K562 (cell line): ENCODE data around the gene URI1. TPM values are rescaled to one million over a fixed set of nuclear protein-coding genes. Genes with fewer than 3 reads are reported as not detected.

ENCODE experiments used
- CSDE1 ChIP-seq, 2 experiments: fragments of 450-650 bp; IDR thresholded peaks; 2 replicates each; pipeline ENCODE4 v1.6.1; 2016; ENCODE audit warnings: mild to moderate bottlenecking in 1 of 2
- ETV6 ChIP-seq, 3 experiments: fragments of 150-350 bp in 1 of 3; sonication (generic) in 1 of 3; formaldehyde crosslinking in 1 of 3; IDR thresholded peaks; 2 replicates each; pipeline versions ENCODE4 v1.6.1 to v1.8.0; 2014 to 2022; ENCODE audit warnings: borderline replicate concordance in 2 of 3, low read depth in 2 of 3, antibody characterized with exemption in 1 of 3, low read length in 1 of 3, mild to moderate bottlenecking in 1 of 3, missing genetic modification reagents in 1 of 3
- FOXJ2 ChIP-seq: fragments of 200-800 bp; sonication (Bioruptor generic); IDR thresholded peaks from 2 replicates; pipeline ENCODE4 v1.6.1; 2016; ENCODE audit warnings: missing genetic modification characterization, missing compliant biosample characterization
- FOXM1 ChIP-seq, 2 experiments: fragments of 450-650 bp in 1 of 2; sonication (generic) in 1 of 2; formaldehyde crosslinking in 1 of 2; IDR thresholded peaks; 2 replicates each; pipeline versions ENCODE4 v1.6.1 to v1.9.0; 2017 to 2022; ENCODE audit warnings: low read depth in 2 of 2, mild to moderate bottlenecking in 2 of 2, missing genetic modification reagents in 1 of 2, moderate library complexity in 1 of 2
- HNRNPH1 ChIP-seq: fragments of 200-400 bp; formaldehyde crosslinking; optimal IDR thresholded peaks from 2 replicates; pipeline ENCODE3; 2017; ENCODE audit warnings: low read depth, mild to moderate bottlenecking, low read length, moderate library complexity
- KDM5B ChIP-seq: fragments of 200-600 bp; sonication (generic); IDR thresholded peaks from 2 replicates; pipeline ENCODE4 v1.6.1; 2012; ENCODE audit warnings: low read depth, mild to moderate bottlenecking, moderate library complexity, low read length, control low read depth, inconsistent platforms; ENCODE audit not compliant: insufficient replicate concordance
- LEF1 ChIP-seq: fragments of 450-650 bp; IDR thresholded peaks from 2 replicates; pipeline ENCODE4 v1.6.1; 2016; ENCODE audit warnings: mild to moderate bottlenecking
- TBP ChIP-seq: optimal IDR thresholded peaks from 2 replicates; pipeline ENCODE3; 2011; ENCODE audit warnings: low read depth, low read length, improper control_type of control experiment
- ZBTB17 ChIP-seq: fragments of 450-650 bp; formaldehyde crosslinking; IDR thresholded peaks from 2 replicates; pipeline ENCODE4 v1.4.0; 2020; ENCODE audit warnings: mild to moderate bottlenecking
- ZKSCAN1 ChIP-seq: fragments of 150-350 bp; IDR thresholded peaks from 2 replicates; pipeline ENCODE4 v1.6.1; 2016; ENCODE audit warnings: low read depth, low read length
- polyA plus RNA-seq, 8 experiments: library from polyadenylated mRNA; depleted of rRNA in 4 of 8; stranded (reverse) in 5 of 8; unstranded in 3 of 8; fragments of >200 nt; fragmentation: Nextera tagmentation in 2 of 8; fragmentation: Illumina TruSeq in 1 of 8; extraction: Ambion mirVana in 2 of 8; extraction: Trizol in 1 of 8; gene quantifications; 2 replicates each; pipeline versions ENCODE4 v1.2.1 to v1.2.3, GENCODE V29; 2011 to 2014; ENCODE audit warnings: inconsistent platforms in 1 of 8, missing spikeins in 1 of 8
- total RNA-seq, 7 experiments: library from RNA; depleted of rRNA in 6 of 7; stranded (reverse); fragments of >200 nt in 6 of 7; fragmentation: Illumina TruSeq in 2 of 7; extraction: Trizol in 2 of 7; gene quantifications; 2 replicates each; pipeline versions ENCODE4 v1.2.1 to v1.2.3, GENCODE V29; 2011 to 2021; ENCODE audit warnings: low replicate concordance in 1 of 7
- TF ChIP-seq, protein P1 (sequence below): fragments of 250-450 bp; sonication (Bioruptor Pico); IDR thresholded peaks from 2 replicates; pipeline ENCODE4 v1.5.1; 2021; ENCODE audit warnings: mild to moderate bottlenecking
- TF ChIP-seq, protein P2 (sequence below): conservative IDR thresholded peaks from 2 replicates; pipeline ENCODE4 v1.6.1; 2011; ENCODE audit warnings: low read depth, mild to moderate bottlenecking, low read length; ENCODE audit not compliant: control insufficient read depth
- TF ChIP-seq, protein P3 (sequence below): fragments of 450-650 bp; IDR thresholded peaks from 2 replicates; pipeline ENCODE4 v1.6.1; 2017; ENCODE audit warnings: antibody characterized with exemption, mild to moderate bottlenecking
- TF ChIP-seq, protein P4 (sequence below), 2 experiments: fragments of 450-650 bp in 1 of 2; sonication (generic) in 1 of 2; formaldehyde crosslinking; conservative IDR thresholded peaks; 2 replicates each; pipeline versions ENCODE4 v1.4.0 to v1.8.1; 2020 to 2022; ENCODE audit warnings: mild to moderate bottlenecking in 1 of 2, missing genetic modification reagents in 1 of 2
- TF ChIP-seq, protein P5 (sequence below): sonication (generic); formaldehyde crosslinking; IDR thresholded peaks from 2 replicates; pipeline ENCODE4 v1.8.0; 2022; ENCODE audit warnings: missing genetic modification reagents, mild to moderate bottlenecking, borderline replicate concordance

The URI1 gene
- total and polyA plus RNA-seq, 9 of the 15 experiments (the other 6 are each of a cell fraction or from before 2014, with no cell fraction given), result 16.9 to 87.4 (median 63.9) TPM

DNA sequence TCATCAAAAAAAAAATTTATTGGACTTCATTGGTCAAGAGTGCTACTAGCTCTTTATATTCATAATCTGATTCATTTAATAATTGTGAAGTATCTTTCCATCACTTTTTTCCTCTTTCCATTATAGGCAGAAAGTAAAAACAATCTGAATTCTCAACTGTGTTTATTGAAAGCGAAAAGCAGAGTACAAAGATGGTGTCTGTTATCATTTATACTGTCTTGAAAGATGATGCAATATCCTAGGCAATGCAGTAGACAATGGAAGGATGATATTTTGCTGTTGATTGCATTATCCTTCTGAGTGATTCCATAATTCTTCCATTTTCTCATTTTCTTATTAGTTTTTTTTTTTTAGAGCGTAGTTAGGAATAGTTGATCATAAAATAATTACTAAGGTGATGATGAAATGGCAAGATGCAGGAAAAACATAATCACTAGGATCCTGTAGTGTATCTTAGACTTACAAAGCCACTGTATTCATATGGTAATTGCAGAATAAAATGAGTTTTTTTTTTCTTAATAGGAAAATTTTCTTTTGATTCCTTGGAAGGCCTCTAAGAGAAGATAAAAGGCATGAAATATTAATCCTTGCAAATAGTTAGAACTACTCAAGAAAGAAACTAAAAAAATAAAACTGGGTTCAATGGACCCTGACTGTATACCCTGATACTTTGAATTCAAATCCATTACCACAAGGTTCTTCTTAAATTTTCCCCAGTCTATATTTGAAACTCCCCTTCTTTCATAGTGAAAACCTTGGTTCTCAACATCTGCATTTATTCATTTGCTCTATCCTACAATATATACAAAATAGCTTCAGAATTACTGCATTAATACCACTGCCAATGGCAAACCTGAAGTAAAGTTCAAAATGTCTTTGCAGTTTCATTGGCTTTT lies 11.6 kb downstream of the URI1 start (continued):
- TF ChIP-seq, protein P1, sequence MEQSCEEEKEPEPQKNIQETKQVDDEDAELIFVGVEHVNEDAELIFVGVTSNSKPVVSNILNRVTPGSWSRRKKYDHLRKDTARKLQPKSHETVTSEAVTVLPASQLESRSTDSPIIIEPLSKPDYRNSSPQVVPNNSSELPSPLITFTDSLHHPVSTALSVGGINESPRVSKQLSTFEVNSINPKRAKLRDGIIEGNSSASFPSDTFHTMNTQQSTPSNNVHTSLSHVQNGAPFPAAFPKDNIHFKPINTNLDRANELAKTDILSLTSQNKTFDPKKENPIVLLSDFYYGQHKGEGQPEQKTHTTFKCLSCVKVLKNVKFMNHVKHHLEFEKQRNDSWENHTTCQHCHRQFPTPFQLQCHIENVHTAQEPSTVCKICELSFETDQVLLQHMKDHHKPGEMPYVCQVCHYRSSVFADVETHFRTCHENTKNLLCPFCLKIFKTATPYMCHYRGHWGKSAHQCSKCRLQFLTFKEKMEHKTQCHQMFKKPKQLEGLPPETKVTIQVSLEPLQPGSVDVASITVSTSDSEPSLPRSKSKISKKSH (CRISPR knock-in tag), result no peak
- TF ChIP-seq ZBTB17 (0 out of 2 replicates have a peak, but pooled peaks have one; percentile 66), ZKSCAN1 (no peak), ETV6 (IDR thresholded peaks at IDR 0.05; ENCODE audit: borderline replicate concordance in 1 of 2, low read depth in 2 of 2, low read length in 1 of 2) (no peak), ETV6 (CRISPR knock-in tag; IDR thresholded peaks at IDR 0.05; ENCODE audit: borderline replicate concordance) (no peak), CSDE1 (IDR thresholded peaks at IDR 0.05) (no peak), KDM5B (no peak), TBP (no peak), HNRNPH1 (no peak), FOXM1 (IDR thresholded peaks at IDR 0.05; ENCODE audit: low read depth) (no peak), FOXM1 (CRISPR knock-in tag; IDR thresholded peaks at IDR 0.05; ENCODE audit: low read depth) (no peak), FOXJ2 (0 out of 2 replicates have a peak, but pooled peaks have one; percentile 58), LEF1 (no peak)
- TF ChIP-seq, protein P2, sequence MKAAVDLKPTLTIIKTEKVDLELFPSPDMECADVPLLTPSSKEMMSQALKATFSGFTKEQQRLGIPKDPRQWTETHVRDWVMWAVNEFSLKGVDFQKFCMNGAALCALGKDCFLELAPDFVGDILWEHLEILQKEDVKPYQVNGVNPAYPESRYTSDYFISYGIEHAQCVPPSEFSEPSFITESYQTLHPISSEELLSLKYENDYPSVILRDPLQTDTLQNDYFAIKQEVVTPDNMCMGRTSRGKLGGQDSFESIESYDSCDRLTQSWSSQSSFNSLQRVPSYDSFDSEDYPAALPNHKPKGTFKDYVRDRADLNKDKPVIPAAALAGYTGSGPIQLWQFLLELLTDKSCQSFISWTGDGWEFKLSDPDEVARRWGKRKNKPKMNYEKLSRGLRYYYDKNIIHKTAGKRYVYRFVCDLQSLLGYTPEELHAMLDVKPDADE, result no peak
- TF ChIP-seq, protein P3, sequence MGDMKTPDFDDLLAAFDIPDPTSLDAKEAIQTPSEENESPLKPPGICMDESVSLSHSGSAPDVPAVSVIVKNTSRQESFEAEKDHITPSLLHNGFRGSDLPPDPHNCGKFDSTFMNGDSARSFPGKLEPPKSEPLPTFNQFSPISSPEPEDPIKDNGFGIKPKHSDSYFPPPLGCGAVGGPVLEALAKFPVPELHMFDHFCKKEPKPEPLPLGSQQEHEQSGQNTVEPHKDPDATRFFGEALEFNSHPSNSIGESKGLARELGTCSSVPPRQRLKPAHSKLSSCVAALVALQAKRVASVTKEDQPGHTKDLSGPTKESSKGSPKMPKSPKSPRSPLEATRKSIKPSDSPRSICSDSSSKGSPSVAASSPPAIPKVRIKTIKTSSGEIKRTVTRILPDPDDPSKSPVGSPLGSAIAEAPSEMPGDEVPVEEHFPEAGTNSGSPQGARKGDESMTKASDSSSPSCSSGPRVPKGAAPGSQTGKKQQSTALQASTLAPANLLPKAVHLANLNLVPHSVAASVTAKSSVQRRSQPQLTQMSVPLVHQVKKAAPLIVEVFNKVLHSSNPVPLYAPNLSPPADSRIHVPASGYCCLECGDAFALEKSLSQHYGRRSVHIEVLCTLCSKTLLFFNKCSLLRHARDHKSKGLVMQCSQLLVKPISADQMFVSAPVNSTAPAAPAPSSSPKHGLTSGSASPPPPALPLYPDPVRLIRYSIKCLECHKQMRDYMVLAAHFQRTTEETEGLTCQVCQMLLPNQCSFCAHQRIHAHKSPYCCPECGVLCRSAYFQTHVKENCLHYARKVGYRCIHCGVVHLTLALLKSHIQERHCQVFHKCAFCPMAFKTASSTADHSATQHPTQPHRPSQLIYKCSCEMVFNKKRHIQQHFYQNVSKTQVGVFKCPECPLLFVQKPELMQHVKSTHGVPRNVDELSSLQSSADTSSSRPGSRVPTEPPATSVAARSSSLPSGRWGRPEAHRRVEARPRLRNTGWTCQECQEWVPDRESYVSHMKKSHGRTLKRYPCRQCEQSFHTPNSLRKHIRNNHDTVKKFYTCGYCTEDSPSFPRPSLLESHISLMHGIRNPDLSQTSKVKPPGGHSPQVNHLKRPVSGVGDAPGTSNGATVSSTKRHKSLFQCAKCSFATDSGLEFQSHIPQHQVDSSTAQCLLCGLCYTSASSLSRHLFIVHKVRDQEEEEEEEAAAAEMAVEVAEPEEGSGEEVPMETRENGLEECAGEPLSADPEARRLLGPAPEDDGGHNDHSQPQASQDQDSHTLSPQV, result 0 out of 2 replicates have a peak, but pooled peaks have one; percentile 46
- TF ChIP-seq, protein P4, sequence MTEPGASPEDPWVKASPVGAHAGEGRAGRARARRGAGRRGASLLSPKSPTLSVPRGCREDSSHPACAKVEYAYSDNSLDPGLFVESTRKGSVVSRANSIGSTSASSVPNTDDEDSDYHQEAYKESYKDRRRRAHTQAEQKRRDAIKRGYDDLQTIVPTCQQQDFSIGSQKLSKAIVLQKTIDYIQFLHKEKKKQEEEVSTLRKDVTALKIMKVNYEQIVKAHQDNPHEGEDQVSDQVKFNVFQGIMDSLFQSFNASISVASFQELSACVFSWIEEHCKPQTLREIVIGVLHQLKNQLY (CRISPR knock-in tag; conservative IDR thresholded peaks at IDR 0.05), result no peak
- TF ChIP-seq, protein P5, sequence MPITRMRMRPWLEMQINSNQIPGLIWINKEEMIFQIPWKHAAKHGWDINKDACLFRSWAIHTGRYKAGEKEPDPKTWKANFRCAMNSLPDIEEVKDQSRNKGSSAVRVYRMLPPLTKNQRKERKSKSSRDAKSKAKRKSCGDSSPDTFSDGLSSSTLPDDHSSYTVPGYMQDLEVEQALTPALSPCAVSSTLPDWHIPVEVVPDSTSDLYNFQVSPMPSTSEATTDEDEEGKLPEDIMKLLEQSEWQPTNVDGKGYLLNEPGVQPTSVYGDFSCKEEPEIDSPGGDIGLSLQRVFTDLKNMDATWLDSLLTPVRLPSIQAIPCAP (CRISPR knock-in tag), result no peak
